AML-193 (cell line): ENCODE results near the gene LETM1.

Source experiments
- DNase-seq, 2 experiments: peaks; one replicate each; lab custom pipeline; 2025; lab: John Stamatoyannopoulos, UW

Gene LETM1

GRCh38 chr4:1807332-1807777, 48.6 kb downstream of the LETM1 start:
- no peak for DNase-seq

GRCh38 chr4:1806596-1807331, 49.2 kb downstream of the LETM1 start:
- DNase-seq: no peak

- DNase-seq: no peak
Observed at GRCh38 chr4:1806223-1806564, 49.8 kb downstream of the LETM1 start.

- no peak for DNase-seq
Observed at GRCh38 chr4:1805493-1806222, 50.3 kb downstream of the LETM1 start.

GRCh38 chr4:1804638-1805492, 51.1 kb downstream of the LETM1 start:
- DNase-seq: no peak

GRCh38 chr4:1803523-1804423, 52.2 kb downstream of the LETM1 start:
- DNase-seq: no peak

- DNase-seq: no peak
Observed at GRCh38 chr4:1802720-1803522, 53.0 kb downstream of the LETM1 start.

- DNase-seq: no peak
Observed at GRCh38 chr4:1802151-1802715, 53.7 kb downstream of the LETM1 start.

- no peak for DNase-seq
Observed at GRCh38 chr4:1801286-1801958, 54.5 kb downstream of the LETM1 start.

- no peak for DNase-seq
Observed at GRCh38 chr4:1800805-1801204, 55.2 kb downstream of the LETM1 start.

- no peak for DNase-seq
Observed at GRCh38 chr4:1799387-1800375, 56.3 kb downstream of the LETM1 start.

- DNase-seq: no peak
Observed at GRCh38 chr4:1798580-1799386, 57.2 kb downstream of the LETM1 start.

GRCh38 chr4:1797861-1798579, 57.9 kb downstream of the LETM1 start:
- no peak for DNase-seq

- no peak for DNase-seq
Observed at GRCh38 chr4:1797298-1797860, 58.6 kb downstream of the LETM1 start.

GRCh38 chr4:1796486-1797204, 59.3 kb downstream of the LETM1 start:
- no peak for DNase-seq
